Skin epidermis (tissue), 12 donors: ENCODE measurements around the gene RAB13.
"Not testable (repeated sequence)": the region's sequence is repeated elsewhere in the genome, so short reads cannot be mapped to it uniquely, and the experiment has no call there.

Experiments used
- H3K27ac ChIP-seq, 21 experiments: fragments of 200-600 bp; sonication (generic) in 11 of 21; one replicate each; pipeline ENCODE4 v1.5.0; 2020; ENCODE audit warnings: mild to moderate bottlenecking in 3 of 21, inconsistent platforms in 2 of 21, moderate library complexity in 2 of 21
- H3K4me3 ChIP-seq, 7 experiments: fragments of 200-600 bp; sonication (generic) in 2 of 7; one replicate each; pipeline ENCODE4 v1.5.0; 2020; ENCODE audit warnings: inconsistent platforms in 2 of 7, mild to moderate bottlenecking in 2 of 7, moderate library complexity in 1 of 7

The RAB13 gene

DNA sequence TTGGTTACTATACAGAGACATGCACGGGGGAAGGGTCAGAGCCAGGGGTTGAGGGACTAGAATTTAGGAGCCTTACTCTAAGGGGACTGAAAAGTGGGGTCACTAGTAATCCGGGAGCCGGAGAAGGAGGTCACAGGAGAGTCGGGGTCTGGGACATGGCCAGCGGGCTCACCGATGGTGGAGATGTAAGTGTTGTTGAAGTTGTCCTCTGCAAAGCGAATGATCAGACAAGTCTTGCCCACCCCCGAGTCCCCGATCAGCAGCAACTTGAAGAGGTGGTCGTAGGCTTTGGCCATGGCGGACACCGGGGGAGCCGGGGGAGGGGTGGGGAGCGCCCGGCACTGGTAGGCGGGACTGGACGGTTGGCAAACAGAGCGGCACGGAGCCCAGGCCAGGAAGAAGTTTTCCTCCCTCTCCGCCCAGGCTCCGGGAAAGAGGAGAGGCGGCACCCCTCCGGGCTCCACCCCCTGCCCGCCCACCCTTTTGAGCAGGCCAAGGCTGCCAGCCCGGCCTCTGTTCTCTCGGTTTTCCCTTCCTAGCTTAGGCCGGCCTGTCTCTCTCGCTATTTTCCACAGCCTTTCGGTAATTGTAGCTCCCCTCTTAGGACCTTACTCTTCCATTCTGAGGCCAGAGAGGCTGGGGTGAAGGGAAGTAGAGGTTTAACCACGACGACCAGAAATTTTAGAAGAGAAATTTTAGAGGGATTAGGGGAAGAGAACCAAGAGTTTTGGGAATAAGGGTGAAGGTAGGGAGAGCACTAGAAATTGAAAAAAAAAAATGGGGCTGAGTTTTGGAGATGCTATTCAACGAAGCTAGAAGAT is at the start of gene RAB13:
Gene RAB13, minus strand, starts transcription at position 399 of the 821 bp plus-strand sequence. Its CDS starts 103 bp downstream, at position 296.
- peak within 1 kb of the TSS; percentile 22 to 94 (median 86) for H3K27ac ChIP-seq
- H3K4me3 ChIP-seq = peak within 1 kb of the TSS; percentile 36 to 62 (median 56)

- not testable (repeated sequence) for H3K27ac ChIP-seq, H3K4me3 ChIP-seq
These were observed 47.6 kb upstream of the RAB13 start for GRCh38 chr1:154033697-154034096.

DNA sequence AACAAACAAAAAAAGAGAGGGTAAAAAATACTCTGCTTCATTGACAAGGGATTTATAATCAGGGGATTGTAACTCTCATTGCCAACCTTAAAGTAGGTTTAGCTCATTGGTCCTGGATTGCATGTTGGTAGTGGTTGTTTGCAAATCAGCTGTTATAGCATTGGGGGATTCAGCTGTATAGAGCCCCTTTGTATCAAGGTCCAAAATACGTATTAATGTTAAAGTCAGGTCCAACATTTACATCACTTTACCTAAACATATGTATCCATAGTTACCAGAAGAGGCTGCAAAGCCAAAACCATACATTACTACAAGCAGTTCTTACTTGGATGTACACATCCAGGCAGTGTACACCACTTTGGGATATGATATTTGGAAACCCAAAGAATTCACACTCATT is 33.8 kb upstream of the RAB13 start:
- H3K4me3 ChIP-seq = no peak overlapping the region
- no peak overlapping the region for H3K27ac ChIP-seq

GRCh38 chr1:154019269-154019668 is 33.1 kb upstream of the RAB13 start:
- Histone ChIP-seq H3K27ac (no peak overlapping the region), H3K4me3 (no peak overlapping the region)

DNA sequence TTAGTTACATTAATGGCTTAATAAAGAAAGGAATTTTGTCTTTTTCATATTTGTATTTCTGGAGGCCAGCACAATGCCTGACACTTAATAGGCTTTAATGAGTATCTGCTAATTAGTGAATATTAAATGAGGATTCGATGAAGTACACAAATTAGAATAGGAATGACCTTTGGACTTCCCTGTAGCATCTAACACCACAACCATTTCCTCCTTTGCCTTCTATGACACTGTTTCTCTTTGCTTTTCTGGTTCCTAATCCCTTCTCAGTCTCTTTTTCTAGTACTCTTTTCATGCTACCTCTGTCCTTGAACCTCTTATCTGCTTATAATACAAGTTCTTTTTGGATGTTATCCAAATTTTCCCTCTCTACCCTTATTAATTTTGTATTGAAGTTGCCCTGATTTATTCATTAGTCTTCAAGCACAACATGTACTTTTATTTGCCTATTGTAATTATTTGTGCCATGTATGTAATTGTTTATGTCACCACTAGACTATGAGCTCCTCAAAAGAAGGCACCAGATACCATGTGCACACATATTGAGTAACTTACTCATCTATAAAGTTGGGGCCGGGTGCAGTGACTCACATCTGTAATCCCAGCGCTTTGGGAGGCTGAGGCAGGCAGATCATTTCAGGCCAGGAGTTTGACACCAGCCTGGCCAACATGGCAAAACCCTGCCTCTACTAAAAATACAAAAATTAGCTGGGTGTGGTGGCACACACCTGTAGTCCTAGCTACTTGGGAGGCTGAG is 28.2 kb upstream of the RAB13 start:
- Histone ChIP-seq H3K27ac (no peak overlapping the region), H3K4me3 (no peak overlapping the region)

DNA sequence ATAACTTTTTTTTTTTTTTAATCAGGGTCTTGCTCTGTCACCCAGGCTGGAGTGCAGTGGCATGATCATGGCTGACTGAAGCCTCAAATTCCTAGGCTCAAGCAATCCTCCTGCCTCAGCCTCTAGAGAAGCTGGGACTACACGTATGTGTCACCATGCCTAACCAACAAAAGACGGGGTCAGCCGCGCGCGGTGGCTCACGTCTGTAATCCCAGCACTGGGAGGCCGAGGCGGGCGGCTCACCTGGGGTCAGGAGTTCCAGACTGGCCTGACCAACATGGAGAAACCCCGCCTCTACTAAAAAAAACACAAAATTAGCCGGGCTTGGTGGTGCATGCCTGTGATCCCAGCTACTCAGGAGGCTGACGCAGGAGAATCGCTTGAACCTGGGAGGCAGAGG is 26.4 kb upstream of the RAB13 start:
- not testable (repeated sequence) for H3K4me3 ChIP-seq, H3K27ac ChIP-seq

- Histone ChIP-seq H3K27ac (no peak overlapping the region), H3K4me3 (no peak overlapping the region)
These were observed 26.0 kb upstream of the RAB13 start for GRCh38 chr1:154012129-154012528.

DNA sequence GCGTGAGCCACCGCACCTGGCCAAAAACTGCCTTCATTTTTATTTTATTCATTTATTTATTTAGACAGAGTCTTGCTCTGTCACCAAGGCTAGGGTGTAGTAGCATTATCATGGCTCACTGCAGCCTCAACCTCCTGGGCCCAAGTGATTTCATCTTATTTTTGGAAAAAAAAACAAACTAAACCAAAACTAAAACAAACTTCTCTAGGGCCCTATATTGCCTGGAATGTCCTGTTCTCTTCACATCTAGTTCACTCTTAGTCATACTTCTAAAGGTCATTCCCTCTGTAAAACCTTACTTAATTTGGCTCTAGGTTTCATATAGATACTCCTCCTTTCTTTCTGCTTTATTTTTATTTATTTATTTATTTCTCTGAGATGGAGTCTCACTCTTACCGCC is 20.0 kb upstream of the RAB13 start:
- no peak overlapping the region for H3K27ac ChIP-seq

GRCh38 chr1:154000420-154000819 is 14.3 kb upstream of the RAB13 start:
- H3K4me3 ChIP-seq = no peak overlapping the region
- H3K27ac ChIP-seq = no peak overlapping the region

More for the DNA sequence above, 20.0 kb upstream of the RAB13 start:
- no peak overlapping the region for H3K4me3 ChIP-seq

DNA sequence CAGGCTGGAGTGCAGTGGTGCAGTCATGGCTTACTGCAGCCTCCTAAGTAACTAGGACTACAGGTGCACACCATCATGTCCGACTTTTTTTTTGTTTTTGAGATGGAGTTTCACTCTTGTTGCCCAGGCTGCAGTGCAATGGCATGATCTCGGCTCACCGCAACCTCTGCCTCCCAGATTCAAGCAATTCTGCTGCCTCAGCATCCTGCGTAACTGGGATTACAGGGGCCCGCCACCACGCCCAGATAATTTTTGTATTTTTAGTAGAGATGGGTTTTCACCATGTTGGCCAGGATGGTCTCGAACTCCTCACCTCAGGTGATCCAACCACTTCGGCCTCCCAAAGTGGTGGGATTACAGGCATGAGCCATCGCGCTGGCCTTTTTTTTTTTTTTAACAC is 10.7 kb upstream of the RAB13 start:
- not testable (repeated sequence) for H3K4me3 ChIP-seq

DNA sequence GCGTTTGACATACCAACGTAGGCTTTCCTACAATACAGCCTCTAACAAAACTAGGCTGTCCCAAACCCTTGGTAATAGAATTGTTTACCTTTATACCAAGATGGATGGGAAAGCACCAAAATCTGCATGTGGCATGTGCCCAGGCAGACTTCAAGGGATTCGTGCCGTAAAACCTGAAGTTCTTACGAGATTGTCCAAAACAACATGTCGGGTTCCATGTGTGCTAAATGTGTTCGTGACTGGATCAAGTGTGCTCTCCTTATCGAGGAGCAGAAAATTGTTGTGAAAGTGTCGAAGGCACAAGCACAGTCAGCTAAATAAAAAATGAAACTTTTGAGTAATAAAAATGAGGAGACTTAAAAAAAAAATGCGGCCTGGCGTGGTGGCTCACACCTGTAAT is 9.5 kb upstream of the RAB13 start:
- Histone ChIP-seq H3K27ac (no peak overlapping the region), H3K4me3 (no peak overlapping the region)

More for the DNA sequence above, 10.7 kb upstream of the RAB13 start:
- H3K27ac ChIP-seq = not testable (repeated sequence)

DNA sequence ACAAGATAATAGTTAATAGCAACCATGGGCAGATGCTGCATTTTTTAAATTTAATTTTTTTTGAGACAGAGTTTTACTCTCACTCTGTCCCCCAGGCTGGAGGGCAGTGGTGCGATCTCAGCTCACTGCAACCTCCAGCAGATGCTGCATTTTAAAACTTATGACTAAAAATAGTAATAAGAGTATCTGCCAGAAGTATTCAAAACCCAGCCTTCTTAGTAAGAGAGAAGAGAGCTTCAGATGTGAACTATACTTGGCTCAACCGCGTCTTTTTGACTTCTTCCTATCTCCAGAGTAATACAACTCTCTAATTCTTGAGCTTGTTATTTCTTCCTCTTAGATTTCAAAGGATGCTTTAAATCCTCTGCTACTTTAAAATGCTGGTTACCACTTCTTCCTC is 9.1 kb upstream of the RAB13 start:
- H3K27ac ChIP-seq = no peak overlapping the region

GRCh38 chr1:153991806-153992205 is 5.7 kb upstream of the RAB13 start:
- H3K4me3 ChIP-seq = peak overlapping the region; percentile 49 to 97 (median 74)
- H3K27ac ChIP-seq = peak overlapping the region in 10 of 21 experiments; percentile 91 to 98 (median 96)

More for the DNA sequence above, 9.1 kb upstream of the RAB13 start:
- H3K4me3 ChIP-seq = no peak overlapping the region

GRCh38 chr1:153991151-153991630 is 5.1 kb upstream of the RAB13 start:
- Histone ChIP-seq H3K4me3 (peak overlapping the region; percentile 49 to 97 (median 74)), H3K27ac (peak overlapping the region; percentile 73 to 99 (median 93))

DNA sequence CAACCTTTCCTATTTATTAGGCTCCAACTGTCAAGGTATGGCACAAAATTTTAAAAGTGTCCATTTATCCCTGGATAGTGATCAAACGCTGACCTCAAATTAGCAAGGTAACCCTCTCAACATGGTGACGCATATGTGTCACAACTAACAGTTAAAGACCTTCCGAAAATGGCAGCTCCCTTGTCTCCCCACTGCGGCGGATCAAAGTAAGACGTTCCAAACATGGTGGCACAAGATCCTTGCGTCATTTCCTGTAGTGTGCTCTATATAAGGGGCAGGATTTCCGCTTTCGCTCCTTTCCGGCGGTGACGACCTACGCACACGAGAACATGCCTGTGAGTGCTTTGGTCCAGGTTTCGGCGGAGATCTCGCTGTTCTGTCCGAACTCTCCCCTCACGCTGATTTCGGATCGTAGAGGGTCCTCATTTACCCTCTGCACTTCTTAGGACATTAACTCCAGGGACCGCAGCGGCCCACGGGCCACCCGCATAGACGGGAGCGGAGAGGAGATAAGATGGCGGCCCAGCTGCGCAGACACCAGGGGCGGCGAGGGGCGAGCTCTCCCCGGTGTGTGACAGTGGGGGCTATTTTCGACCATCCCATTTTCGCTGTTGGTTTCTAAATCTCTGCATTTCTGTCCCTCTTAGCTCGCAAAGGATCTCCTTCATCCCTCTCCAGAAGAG is 4.5 kb upstream of the RAB13 start, which contains the start of gene RPS27:
Gene RPS27, plus strand, starts transcription at position 295 of the 683 bp plus-strand sequence. Its CDS starts 35 bp downstream, at position 330.
- H3K27ac ChIP-seq = peak within 1 kb of the TSS; percentile 73 to 99 (median 93)
- peak within 1 kb of the TSS; percentile 49 to 97 (median 74) for H3K4me3 ChIP-seq

GRCh38 chr1:153987621-153988020 is 1.5 kb upstream of the RAB13 start:
- Histone ChIP-seq H3K27ac (peak overlapping the region in 4 of 21 experiments; percentile 19 to 86 (median 62)), H3K4me3 (no peak overlapping the region)

- peak overlapping the region; percentile 36 to 62 (median 56) for H3K4me3 ChIP-seq
- peak overlapping the region; percentile 21 to 94 (median 86) for H3K27ac ChIP-seq
These were observed 712 bp downstream of the RAB13 start for GRCh38 chr1:153985341-153985912.

DNA sequence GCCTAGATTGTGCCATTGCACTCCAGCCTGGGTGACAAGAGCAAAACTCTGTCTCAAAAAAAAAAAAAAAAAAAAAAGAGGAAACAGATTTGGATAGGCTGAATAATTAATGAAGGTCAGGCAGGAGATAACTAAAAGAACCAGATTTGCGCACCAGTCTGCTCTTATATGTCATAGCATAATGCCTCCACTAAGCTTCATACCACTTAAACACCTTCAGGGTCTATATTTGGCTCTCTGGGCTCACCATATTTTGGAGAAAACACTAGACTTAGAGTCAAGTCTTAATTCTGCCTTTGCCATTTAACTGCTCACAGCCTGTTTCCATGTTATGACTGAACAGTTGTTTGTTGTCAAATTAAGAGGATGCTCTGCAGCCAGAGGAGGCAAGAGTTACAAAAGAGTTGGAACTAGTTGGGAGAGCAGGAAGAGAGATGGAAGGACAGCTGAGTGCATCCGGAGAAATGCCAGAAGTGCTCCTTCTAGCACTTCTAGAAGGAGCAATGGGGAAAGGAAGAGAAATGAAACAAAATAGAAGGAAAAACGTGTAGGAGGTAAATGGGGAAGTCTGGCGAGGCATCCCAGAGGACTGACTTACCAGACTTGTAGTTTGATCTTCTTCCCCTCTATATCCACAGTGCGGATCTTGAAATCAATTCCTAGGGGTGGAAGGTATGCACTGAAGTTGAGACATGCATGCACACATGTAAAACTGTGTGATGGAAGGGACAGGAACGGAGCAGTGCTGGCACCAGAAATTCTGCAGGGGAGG is 1.8 kb downstream of the RAB13 start:
- peak overlapping the region in 3 of 7 experiments; percentile 53 to 60 (median 60) for H3K4me3 ChIP-seq
- peak overlapping the region in 14 of 21 experiments; percentile 80 to 94 (median 87) for H3K27ac ChIP-seq

GRCh38 chr1:153981735-153982134 is 4.4 kb downstream of the RAB13 start:
- not testable (repeated sequence) for H3K4me3 ChIP-seq
- peak overlapping the region in 2 of 21 experiments; percentile 16 to 21 for H3K27ac ChIP-seq
